ENCODE measurements around the gene LTN1.

- TF ChIP-seq, protein P1, sequence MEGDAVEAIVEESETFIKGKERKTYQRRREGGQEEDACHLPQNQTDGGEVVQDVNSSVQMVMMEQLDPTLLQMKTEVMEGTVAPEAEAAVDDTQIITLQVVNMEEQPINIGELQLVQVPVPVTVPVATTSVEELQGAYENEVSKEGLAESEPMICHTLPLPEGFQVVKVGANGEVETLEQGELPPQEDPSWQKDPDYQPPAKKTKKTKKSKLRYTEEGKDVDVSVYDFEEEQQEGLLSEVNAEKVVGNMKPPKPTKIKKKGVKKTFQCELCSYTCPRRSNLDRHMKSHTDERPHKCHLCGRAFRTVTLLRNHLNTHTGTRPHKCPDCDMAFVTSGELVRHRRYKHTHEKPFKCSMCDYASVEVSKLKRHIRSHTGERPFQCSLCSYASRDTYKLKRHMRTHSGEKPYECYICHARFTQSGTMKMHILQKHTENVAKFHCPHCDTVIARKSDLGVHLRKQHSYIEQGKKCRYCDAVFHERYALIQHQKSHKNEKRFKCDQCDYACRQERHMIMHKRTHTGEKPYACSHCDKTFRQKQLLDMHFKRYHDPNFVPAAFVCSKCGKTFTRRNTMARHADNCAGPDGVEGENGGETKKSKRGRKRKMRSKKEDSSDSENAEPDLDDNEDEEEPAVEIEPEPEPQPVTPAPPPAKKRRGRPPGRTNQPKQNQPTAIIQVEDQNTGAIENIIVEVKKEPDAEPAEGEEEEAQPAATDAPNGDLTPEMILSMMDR (IDR thresholded peaks at IDR 0.05) = no peak
- TF ChIP-seq POLR2A (IDR thresholded peaks at IDR 0.05) = no peak
These were observed 25.9 kb upstream of the LTN1 start for GRCh38 chr21:29018540-29018939.

Measured in lower leg skin (tissue), 3 donors.